ENCODE measurements around the gene CDYL2.

The CDYL2 gene

DNA sequence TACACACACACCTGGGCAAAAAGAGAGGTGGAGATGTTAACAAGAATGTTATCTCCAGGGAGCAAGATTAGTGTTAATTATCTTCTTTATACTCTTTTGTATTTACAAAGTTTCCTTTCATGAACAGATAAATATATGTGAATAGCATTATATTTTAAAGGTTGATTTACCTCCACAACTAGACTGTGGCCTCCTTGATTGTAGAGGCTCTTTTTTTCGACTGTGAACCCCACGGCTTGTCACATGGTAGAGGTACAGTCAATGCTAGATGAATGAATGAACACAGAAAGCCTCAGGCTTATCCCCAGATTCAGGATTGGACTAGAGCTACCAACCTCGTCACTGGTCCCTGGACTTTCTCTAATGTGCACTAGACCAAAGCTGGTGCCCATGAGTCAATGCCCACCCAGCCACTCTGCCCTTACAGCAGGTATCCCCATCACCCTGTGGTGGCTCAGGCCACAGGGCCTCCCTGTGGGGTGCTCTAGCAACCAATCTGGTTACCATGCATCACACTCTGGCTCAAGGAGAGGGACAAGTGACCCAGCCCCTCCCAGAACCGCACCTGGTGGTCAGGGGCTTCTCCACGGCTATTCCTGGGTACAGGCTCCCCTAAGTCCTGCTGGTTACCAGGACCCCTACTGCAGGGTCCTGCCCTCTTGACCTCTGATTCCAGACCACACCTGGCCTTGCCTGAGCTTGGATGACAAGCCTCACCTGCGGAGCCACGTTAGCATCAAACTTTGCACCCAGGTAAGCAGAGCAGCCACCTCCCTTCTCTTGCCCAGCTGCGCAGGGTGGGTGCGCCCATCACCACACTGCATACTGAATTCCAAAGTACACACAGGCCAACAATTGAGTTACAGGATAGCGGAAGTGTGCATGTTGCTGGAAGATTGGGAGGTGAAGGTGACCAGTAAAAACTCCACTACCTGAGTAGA lies 101.0 kb downstream of the CDYL2 start:
- DNase-seq, result no peak

DNA sequence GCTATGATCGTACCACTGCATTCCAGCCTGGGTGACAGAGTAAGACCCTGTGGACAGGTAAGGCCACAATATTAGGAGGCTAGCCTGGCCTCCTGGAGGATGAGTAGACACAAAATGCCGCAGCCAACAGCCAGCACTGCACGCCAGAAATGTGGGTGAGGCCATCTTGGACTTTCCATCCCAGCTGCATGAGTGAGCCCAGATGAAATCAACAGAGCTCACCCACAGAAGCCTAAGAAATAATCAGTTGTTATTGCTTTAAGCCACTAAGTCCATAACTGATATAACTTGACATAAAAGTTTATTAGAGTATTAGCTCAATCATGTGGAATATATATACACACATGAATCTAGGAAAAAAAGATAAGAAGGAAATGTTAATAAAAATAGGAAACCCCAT lies 101.7 kb downstream of the CDYL2 start:
- DNase-seq, result no peak

DNA sequence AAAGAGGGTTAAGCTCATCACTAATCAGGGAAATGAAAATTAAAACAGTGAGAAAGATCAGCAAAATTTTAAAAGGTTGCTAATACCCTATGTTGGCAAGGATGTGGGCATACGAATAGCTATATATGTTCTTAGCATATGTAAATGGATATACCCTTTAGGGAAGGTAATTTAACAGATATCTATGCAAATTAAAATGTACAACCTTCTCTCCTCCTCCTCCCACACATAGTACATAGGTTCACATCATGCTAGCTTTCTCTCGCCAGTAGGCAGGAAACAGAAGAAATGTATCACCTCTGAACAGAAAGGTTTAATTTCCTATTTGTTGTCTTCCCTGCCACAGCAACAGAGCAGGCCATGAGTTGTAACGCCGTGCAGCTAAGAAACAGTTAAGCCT lies 103.8 kb downstream of the CDYL2 start:
- no peak for DNase-seq

DNA sequence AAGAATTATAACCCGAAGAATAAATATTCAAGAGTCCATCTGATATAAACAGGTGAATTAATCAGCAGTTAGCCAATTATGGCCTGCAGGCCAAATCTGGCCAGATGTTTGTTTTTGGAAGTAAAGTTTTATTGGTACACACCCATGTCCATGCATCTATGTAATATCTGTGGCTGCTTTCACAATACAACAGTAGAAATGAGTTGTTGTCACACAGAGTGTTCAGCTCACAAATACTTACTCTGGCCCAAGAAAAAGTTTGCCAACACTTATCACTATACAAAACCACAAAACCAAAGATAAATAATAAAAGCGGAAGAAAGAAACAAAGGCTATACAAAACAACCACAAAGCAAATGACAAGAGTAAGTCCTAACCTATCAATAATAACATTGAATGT lies 109.4 kb downstream of the CDYL2 start:
- DNase-seq, result no peak

DNA sequence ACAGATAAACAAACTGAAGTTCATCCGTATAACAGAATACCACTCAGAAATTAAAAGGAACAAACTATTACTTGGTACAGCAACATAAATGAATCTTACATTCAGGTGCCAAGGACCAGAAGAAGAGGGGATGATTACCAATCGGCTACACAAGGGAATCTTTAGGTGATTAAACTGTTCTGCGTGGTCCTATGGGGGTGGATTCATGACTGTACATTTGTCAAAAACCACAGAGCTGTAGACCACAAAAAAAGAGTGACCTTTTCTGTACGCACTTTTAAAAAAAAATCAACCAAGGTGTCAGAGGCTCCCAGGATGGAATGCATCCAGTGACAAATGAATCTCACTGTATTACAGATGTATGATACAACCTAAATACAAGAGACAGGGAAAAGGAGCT lies 110.8 kb downstream of the CDYL2 start:
- DNase-seq, result no peak

DNA sequence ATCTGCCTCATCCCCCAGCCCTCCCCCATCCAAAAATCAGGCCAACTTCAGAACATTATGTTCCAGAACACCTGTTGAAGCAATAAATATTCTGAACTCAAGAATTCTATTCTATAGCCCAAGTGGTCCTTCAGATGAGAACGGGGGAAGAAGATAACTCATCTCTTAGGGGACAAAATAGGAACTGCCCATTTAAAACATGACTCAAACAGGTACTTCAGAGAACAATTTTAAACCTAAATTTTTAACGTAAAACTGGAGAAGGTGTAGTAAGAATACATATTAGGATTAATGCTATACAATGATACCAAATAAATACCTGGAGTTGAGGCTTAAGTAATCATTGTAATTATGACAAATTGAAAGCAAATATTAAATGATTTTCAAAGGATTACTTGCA lies 112.1 kb downstream of the CDYL2 start:
- DNase-seq, result no peak

DNA sequence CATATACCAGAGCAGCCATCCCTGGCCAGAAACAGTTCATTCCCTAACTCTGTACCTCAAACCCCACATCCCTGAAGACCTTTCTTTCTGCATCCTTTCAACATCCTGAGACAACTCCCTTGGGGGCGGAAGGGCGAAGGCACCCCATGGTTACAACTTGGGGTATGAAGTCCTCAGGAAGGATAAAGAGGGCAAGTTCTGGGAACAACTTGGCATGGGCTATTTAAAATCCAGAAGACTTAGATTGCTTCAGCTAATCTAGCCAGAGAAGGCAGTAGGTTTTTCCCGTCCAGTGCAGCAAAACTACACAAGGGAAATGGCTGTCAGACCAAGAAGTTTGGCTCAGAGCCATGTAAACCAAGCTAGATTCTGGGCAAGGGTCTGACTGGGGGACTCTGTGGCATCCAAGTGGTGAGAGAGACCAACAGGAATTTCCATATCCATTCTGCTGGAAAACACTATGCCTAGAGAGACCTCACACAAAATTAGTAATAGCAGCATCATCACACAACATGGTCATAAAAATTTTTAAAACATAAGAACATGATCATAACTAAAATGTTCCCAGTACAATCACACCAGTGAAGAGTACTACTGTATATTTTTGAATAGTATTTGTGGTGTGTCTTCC lies 113.2 kb downstream of the CDYL2 start:
- DNase-seq, result no peak

DNA sequence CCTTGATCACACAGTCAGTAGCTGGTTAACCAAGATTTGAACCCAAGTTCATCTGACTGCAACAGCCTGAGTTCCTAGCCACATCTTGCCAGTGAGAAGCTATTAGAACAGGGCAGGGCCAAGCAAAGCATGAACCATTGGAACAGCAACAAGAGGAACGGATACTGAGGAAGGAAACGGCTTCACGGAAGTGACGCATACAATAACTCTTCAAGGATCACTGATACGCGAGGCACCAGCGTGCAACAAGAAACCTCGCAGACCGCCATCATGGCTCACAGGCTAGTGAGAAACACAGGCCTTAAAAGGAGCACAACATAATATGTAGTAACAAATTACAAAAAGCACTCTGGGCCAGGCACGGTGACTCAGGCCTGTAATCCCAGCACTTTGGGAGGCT lies 114.9 kb downstream of the CDYL2 start:
- DNase-seq, result no peak

DNA sequence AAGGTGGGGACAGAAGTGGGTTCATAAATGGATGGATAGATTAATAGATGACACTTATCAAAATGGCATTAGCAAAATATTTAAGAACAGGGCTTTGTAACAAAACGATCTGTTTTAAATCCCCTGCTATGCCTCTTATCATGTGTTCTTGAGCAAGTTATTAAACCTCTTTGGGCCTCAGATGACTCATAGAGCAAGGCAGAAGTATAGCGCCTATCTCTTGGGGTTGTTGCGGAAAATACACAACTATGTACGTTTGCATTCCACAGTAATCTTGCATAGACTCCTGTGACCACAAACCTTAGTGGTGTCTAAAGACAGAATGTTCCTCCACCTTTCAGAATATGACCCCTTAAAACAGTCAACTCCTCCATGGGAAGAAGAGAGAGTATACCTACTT lies 116.8 kb downstream of the CDYL2 start:
- DNase-seq, result no peak

DNA sequence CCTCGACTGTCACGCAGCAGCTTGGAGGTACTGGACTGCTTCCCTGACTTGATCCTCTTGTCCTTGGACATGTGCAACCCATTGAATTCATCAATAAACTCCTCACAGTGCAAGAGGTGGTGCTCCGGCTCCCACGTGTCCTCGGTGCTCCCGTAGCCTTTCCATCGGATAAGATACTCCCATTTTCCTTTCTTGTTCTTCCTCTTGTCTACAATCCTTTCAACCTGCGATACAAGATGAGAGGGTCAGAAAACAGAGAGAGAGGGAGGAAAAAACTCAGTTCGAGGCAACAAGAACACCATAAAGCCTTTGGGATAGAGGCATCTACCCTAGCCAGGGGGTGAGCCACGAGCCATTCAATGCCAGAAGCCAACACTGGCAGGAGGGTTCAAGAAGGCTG lies 119.5 kb downstream of the CDYL2 start:
- no peak for DNase-seq

DNA sequence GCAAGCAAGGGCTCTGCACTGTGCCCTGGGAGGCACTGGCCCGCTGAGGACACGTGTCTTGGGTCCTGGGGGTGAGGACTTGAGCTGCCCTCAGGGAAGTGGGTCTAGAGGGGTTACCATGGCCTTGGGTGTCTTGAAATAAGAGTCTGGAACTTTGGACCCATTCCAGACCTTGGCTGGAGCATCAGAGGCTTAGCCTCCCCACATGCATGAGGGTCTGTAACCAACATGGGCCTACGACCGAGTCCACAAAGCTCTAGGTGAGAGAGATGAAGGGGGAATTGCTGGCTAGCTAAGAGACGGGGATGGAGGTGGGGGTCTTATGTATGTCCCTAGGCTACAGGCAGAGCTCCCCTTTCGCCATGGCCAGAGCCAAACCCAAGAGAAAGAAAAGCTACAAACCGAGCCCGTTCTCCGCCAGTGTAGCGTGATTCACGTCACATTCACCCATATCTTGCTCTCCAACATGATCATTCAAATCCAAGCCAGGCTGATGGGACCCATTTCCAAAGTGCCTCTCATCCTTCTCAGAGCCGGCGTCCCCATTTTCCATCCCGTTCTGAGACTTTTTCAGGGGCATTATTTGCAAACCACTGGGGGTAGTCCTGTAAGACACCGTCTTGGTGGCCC lies 120.1 kb downstream of the CDYL2 start:
- no peak for DNase-seq

DNA sequence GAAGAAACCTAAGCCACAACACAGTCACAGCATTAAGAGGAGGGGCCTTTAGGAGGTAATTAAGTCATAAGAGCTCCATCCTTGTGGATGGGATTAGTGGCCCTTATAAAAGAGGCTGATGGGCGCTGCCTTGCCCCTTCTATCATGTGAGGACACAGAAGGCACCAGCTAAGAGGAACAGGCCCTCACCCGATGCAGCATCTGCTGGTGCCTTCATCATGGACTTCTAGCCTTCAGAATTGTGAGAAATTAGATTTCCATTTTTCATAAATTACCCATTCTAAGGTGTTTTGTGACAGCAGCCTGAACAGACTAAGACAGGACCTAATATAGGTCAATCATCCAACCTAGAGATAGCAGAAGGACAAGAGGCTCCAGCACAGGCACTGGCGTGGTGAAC lies 120.8 kb downstream of the CDYL2 start:
- no peak for DNase-seq

DNA sequence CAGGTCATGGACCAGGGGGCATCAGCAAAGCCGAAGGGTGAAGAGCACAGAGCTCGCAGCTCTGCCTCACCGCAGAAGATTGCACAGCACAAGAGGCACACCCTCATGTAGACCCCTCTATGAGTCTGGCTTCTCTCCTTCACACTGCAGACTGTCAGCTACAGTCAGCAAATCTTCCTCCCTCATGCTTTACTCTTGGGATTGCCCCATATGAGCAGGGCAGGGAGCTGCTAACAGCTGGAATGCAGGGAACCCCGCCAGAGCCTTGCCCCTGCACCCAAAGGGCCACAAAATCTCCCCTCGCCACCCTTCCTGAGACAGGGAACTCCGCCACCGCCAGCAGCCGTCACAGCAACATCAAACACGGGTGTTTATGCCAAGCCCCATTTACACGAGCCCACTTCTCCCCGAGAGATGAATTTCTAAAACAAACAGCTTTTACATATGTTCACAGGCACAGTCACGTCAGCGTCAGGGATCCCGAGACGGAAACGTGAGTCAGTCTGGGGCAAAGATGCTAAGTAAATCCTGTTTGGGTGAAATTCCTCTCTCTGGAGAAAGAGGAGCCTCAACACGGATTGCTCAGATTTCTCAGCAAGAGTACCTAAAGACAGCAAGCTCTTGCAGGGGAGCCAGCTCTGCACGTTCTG lies 121.9 kb downstream of the CDYL2 start:
- DNase-seq, result no peak

DNA sequence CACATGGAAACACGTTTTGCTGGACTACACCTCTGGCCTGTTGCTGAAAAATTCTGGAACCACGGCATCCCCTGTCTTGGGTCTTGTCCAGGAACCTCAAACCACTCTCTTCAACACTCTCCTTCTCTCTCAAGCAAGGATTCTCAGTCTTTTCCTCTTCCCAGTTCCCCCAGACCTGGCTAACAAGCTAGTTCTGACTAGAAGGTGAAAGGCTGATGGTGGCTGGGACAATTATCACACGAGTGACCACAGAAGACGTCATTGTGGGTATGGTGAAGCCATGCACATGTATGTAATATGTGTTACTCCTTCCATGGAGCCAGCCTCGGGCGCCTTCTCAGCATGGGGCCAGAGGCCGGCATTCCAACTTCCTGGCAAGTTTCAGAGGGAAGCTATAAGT lies 123.0 kb downstream of the CDYL2 start:
- no peak for DNase-seq

DNA sequence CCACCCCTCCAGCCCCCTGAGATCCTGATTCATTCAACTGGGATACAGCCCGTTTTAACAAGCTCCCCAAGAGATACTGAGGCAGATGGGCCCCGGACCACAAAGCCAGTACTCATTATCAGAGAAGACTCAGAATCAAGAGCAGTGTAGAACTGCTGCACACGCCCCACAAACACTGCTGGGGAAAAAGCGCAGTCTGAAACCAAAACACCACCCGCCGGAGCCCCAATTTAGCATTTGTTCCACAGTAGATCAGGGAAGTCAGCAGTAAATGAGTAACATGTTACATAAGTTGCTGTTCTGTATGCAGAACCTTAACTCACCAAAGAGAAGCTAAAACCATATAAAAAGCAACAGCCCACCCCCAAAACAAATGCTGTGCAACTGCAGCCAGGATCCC lies 123.6 kb downstream of the CDYL2 start:
- no peak for DNase-seq

DNA sequence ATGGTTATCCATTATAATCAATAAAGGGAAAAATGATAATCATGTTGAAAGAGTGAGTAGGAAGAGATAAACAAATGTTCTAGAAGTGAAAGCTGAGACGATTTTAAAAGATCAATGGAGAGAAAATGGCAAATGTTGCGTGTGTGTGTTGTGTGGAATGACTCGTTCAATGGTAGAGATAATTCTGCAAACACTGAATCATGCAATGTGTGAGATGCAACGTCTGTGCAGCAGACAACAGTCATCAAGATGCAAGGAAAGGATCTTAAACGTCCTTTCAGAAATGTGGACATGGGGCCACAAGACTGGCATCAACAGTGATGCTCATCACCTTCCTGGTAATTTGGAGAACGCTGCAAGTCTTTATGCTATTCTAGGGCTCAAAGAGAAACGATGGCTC lies 124.4 kb downstream of the CDYL2 start:
- no peak for DNase-seq

DNA sequence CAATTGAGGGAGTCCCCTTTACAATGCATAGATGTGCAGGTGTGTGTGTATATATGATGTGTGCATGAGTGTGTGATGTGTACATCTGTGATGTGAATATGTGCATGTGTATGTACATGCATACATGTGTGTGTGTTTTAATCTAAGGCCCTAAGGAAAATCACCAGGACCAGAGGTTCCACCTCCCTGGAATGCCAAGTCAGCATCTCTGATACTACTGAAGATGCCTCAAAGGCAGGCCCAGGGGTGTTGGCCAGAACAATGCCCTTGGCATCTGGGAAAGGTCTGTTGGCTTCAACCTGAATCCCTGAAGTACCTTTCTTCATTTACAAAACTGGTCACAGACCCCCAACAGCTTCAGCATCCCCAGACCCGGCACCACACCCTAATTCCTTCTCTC lies 129.5 kb downstream of the CDYL2 start:
- no peak for DNase-seq

DNA sequence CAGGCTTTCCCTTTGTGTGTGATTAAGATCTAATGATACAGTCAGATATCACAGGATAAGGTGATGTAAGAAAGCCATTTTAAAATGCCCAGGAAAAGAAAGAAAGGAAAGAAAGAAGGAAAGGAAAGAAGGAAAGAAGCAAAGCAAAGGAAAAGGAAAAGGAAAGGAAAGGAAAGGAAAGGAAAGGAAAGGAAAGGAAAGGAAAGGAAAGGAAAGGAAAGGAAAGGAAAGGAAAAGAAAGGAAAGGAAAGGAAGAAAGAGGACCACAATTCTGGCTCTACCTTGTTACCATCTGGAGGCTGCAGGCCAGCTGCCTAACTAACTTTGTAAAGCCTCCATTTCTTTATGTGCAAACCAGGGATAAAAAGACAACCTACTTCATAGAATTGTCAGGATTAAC lies 132.0 kb downstream of the CDYL2 start:
- no peak for DNase-seq

DNA sequence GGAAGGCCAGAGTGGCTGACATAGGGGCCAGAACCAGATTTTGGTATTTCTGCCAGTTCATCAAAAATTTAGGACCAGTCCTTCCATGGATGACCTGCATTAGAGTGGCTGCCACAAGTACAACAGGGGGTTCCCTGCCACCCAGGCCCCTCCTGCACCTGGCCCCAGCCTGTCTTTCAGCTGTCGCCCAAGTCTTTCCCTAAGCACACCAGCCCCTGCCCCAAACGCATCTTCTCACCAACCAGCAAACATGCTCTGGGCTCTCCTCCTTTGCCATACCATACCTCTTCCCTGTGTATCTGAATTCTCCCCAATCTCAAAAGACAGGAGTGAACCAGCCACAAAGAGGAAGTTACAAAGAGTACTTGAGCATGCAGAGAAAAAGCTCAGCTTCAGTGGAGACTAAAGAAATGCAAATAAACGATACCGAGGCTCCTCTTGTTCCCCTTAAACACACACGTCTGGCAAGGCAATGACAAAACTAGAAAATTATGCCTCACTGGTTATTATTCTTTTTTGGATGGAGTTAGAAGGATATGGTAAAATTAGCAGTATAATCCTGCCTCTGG lies 133.0 kb downstream of the CDYL2 start:
- no peak for DNase-seq

DNA sequence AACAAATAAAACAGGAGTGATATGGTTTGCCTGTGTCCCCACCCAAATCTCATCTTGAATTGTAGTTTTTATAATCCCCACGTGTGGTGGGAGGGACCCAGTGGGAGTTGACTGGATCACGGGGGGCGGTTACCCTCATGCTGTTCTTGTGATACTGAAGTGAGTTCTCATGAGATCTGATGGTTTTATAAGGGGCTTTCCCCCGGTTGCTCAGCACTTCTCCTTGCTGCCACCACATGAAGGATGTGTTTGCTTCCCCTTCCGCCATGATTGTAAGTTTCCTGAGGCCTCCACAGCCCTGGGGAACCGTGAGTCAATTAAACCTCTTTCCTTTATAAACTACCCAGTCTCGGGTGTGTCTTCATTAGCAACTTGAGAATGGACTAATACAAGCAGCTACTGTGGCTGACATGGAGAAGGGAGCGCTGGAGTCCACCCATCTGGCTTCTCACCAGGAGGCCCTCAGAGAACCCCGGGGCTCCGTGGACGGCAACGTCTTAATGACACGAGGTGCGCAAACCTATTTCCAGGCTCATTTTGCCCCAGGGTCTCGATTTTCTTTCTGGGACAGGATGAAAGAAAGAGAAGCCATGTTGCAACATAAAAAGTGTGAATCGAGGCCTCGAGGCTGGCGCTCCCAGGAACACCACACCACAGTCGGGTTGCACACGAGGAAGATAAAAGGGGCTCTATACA lies 134.1 kb downstream of the CDYL2 start:
- DNase-seq, result no peak

DNA sequence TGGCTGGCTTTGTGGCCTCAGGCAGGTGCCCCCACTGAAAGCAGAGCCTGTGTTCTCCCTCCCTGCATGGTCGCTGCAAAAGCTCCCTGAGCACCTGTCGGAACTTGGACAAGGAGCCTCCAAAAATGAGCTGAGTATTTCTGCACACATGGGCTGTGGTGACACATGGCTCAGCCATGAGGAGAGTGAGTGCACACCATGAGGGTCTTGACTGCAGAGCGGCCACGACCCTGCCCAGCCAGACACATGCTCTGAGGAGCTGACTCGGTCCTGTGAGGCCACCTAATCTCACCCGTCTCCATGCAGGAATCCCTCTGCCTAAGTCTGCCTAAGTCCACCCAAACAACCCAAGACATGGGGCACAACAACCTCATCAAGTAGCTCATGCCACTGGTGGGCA lies 134.7 kb downstream of the CDYL2 start:
- no peak for DNase-seq

DNA sequence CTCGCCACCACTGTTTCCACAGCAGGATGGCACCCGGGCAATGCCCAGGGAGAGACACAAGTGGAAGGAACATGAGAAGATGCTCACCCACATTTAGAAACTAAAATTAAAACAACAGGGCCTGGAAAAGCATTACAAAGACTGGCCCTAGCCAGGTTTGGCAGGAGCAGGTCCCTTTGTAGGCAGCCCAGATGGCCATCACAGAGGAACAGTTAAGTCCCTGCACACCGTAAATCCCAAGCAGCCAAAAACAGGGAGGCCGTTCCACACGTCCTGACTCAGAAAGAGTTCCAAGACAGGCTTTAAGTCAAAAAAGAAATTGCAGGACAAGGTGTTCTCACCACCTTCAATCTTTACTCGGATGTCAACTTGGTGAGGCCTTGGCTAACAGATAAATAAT lies 136.5 kb downstream of the CDYL2 start:
- no peak for DNase-seq

DNA sequence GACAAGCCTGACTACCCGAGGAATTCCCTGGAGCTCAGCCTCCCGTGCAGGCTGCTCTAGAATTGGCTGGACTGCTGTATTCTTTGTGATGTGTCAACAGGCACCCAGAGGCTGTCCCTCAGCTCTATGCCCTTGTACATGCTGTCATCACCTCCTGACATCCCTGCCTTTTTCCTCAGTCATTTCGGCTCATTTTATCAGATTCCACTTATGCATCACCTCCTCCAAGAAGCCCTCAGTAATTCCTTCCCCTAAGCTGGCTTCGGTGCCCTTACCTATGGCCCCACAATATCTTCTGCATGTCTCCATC lies 137.2 kb downstream of the CDYL2 start:
- no peak for DNase-seq
